ENCODE results near the gene REEP6.

REEP6 gene

DNA sequence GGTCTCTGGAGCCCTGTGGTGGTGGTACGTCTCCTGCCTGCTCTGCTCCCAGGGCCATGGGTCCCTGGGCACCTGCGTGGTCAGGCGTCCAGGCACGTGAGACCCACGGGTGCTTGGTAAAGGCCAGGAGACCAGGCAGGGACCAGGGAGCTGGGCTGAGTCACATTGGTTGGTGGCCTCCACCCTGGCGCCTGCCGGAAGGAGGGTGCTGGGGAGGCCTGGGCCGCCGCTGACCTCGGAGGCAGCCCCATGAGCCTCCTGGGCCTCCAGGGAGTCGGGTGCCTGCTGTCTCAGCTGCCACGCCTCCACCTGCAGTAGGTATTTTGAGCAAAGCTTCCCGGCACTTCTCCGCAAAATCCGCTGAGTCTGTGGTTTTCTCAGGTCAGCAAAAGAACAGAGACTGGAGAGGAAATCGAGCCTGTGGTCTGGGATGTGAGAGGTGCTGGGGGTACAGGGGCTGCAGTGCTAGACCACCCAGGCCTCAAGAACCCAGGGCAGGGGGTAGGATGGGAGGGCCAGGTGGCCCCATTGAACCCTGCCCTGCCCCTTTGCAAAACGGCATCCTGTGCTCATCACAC lies 29.3 kb downstream of the REEP6 start:
- FAIRE-seq: no peak
- DNase-seq (ENCODE audit: insufficient read length, low spot score): no peak
- TF ChIP-seq PAX5 (IDR thresholded peaks at IDR 0.05; ENCODE audit: insufficient read depth, low read length, severe bottlenecking) (no peak), POLR2AphosphoS5 (IDR thresholded peaks at IDR 0.05; ENCODE audit: low read depth, low read length) (no peak)

GRCh38 chr19:1521636-1522035 lies 30.7 kb downstream of the REEP6 start:
- DNase-seq (ENCODE audit: insufficient read length, low spot score) (no peak), FAIRE-seq (no peak)
- no peak for TF ChIP-seq POU2F2 (IDR thresholded peaks at IDR 0.05; ENCODE audit: low read depth, low read length)
- no peak for TF ChIP-seq POLR2A (IDR thresholded peaks at IDR 0.05; ENCODE audit: low read depth, low read length)
- TF ChIP-seq POLR2AphosphoS5 (IDR thresholded peaks at IDR 0.05; ENCODE audit: low read depth, low read length): no peak
- no peak for TF ChIP-seq PAX5 (IDR thresholded peaks at IDR 0.05; ENCODE audit: insufficient read depth, low read length, severe bottlenecking)
- no peak for TF ChIP-seq SPI1 (IDR thresholded peaks at IDR 0.05; ENCODE audit: low read depth, low read length)
- TF ChIP-seq TAF1 (IDR thresholded peaks at IDR 0.05; ENCODE audit: low read depth, low read length): no peak

GRCh38 chr19:1522061-1522460 lies 31.1 kb downstream of the REEP6 start:
- FAIRE-seq (no peak), DNase-seq (ENCODE audit: insufficient read length, low spot score) (no peak)
- TF ChIP-seq POLR2AphosphoS5 (IDR thresholded peaks at IDR 0.05; ENCODE audit: low read depth, low read length) (no peak), POU2F2 (IDR thresholded peaks at IDR 0.05; ENCODE audit: low read depth, low read length) (no peak), SPI1 (IDR thresholded peaks at IDR 0.05; ENCODE audit: low read depth, low read length) (no peak), TAF1 (IDR thresholded peaks at IDR 0.05; ENCODE audit: low read depth, low read length) (no peak), PAX5 (IDR thresholded peaks at IDR 0.05; ENCODE audit: insufficient read depth, low read length, severe bottlenecking) (no peak), POLR2A (IDR thresholded peaks at IDR 0.05; ENCODE audit: low read depth, low read length) (no peak)

GRCh38 chr19:1522838-1523237 lies 31.9 kb downstream of the REEP6 start:
- no peak for TF ChIP-seq SPI1 (IDR thresholded peaks at IDR 0.05; ENCODE audit: low read depth, low read length)
- TF ChIP-seq POLR2AphosphoS5 (IDR thresholded peaks at IDR 0.05; ENCODE audit: low read depth, low read length): no peak
- TF ChIP-seq POLR2A (IDR thresholded peaks at IDR 0.05; ENCODE audit: low read depth, low read length): no peak
- no peak for TF ChIP-seq PAX5 (IDR thresholded peaks at IDR 0.05; ENCODE audit: insufficient read depth, low read length, severe bottlenecking)
- TF ChIP-seq TAF1 (IDR thresholded peaks at IDR 0.05; ENCODE audit: low read depth, low read length): no peak
- TF ChIP-seq POU2F2 (IDR thresholded peaks at IDR 0.05; ENCODE audit: low read depth, low read length): no peak
- no peak for FAIRE-seq
- DNase-seq (ENCODE audit: insufficient read length, low spot score): no peak

DNA sequence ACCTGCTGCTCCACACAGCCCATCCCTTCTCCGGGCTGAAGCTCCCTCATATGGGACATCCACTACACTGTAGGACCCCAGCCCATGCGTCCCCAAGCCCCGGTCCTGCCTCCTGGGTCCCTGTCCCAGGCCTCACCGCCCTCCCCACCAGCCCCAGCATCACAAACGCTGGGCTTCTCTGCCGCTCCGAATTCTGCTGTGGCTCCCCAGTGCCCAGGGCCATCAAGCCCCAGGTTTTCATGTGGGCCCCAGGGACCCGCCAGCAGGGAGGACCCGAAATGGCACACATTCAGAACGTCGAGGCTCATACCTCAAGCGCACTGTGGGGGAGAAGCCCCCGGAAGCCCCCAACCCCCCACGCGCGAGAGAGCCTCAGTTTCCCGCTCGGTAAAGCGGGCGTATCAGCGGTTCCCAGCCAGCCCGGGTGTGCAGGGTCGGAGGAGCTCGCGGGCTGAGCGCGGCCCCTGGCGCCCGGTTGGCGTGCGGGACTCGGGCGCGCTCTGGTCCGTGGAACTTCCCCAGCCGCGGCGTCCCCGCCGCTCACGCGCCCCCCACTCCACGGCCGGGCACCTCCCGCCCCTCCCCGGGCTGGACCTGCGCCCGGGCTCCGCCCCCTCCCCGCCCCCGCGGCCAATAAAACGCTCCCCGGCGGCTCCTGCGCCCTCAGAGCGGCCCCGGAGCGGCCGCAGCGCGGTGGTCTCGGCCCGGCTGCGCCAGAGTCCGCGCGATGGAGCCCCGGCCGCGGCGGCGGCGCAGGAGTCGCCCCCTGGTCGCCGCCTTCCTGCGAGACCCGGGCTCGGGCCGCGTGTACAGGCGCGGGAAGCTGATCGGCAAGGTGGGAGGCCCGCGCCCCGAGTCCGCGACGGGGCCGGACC lies 32.7 kb downstream of the REEP6 start, which contains the start of gene PLK5:
PLK5 (plus strand) TSS at position 666 of the 875 bp plus-strand sequence. CDS start 2,920 bp downstream, outside the sequence.
- DNase-seq (ENCODE audit: insufficient read length, low spot score) (no peak), FAIRE-seq (no peak)
- TF ChIP-seq POU2F2 (IDR thresholded peaks at IDR 0.05; ENCODE audit: low read depth, low read length): no peak
- no peak for TF ChIP-seq TAF1 (IDR thresholded peaks at IDR 0.05; ENCODE audit: low read depth, low read length)
- TF ChIP-seq POLR2A (IDR thresholded peaks at IDR 0.05; ENCODE audit: low read depth, low read length): no peak
- TF ChIP-seq SPI1 (IDR thresholded peaks at IDR 0.05; ENCODE audit: low read depth, low read length): no peak
- no peak for TF ChIP-seq PAX5 (IDR thresholded peaks at IDR 0.05; ENCODE audit: insufficient read depth, low read length, severe bottlenecking)
- no peak for TF ChIP-seq POLR2AphosphoS5 (IDR thresholded peaks at IDR 0.05; ENCODE audit: low read depth, low read length)

GRCh38 chr19:1524287-1524971 lies 33.4 kb downstream of the REEP6 start:
- peak; percentile 64 for FAIRE-seq
- TF ChIP-seq TAF1 (IDR thresholded peaks at IDR 0.05; ENCODE audit: low read depth, low read length): no peak
- TF ChIP-seq POU2F2 (IDR thresholded peaks at IDR 0.05; ENCODE audit: low read depth, low read length): no peak
- TF ChIP-seq PAX5 (IDR thresholded peaks at IDR 0.05; ENCODE audit: insufficient read depth, low read length, severe bottlenecking): no peak
- TF ChIP-seq POLR2AphosphoS5 (IDR thresholded peaks at IDR 0.05; ENCODE audit: low read depth, low read length): no peak
- TF ChIP-seq SPI1 (IDR thresholded peaks at IDR 0.05; ENCODE audit: low read depth, low read length): no peak
- TF ChIP-seq POLR2A (IDR thresholded peaks at IDR 0.05; ENCODE audit: low read depth, low read length): no peak
- DNase-seq (ENCODE audit: insufficient read length, low spot score): no peak

DNA sequence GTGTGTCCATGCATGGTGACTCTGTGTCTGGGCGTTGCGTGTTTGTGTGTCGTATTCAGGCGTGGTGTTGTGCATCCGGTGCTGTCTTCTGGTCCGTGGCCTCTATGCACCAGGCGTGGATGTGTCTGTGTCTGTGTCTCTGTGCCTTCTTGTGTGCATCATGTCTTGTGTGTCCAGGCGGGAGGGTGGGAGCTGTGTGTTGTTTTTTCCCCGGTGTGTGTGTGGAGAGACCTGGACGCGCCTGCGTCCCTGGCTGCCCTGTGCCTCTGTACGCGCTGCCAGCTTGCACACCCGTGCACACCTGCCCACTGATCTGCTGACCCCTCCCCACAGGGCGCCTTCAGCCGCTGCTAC lies 34.0 kb downstream of the REEP6 start:
- DNase-seq (ENCODE audit: insufficient read length, low spot score) (no peak), FAIRE-seq (peak; percentile 31)
- no peak for TF ChIP-seq TAF1 (IDR thresholded peaks at IDR 0.05; ENCODE audit: low read depth, low read length)
- TF ChIP-seq POLR2A (IDR thresholded peaks at IDR 0.05; ENCODE audit: low read depth, low read length): no peak
- no peak for TF ChIP-seq SPI1 (IDR thresholded peaks at IDR 0.05; ENCODE audit: low read depth, low read length)
- TF ChIP-seq POU2F2 (IDR thresholded peaks at IDR 0.05; ENCODE audit: low read depth, low read length): no peak
- TF ChIP-seq POLR2AphosphoS5 (IDR thresholded peaks at IDR 0.05; ENCODE audit: low read depth, low read length): no peak
- no peak for TF ChIP-seq PAX5 (IDR thresholded peaks at IDR 0.05; ENCODE audit: insufficient read depth, low read length, severe bottlenecking)

- DNase-seq (ENCODE audit: insufficient read length, low spot score) (no peak), FAIRE-seq (no peak)
- no peak for TF ChIP-seq SPI1 (IDR thresholded peaks at IDR 0.05; ENCODE audit: low read depth, low read length)
- no peak for TF ChIP-seq POLR2AphosphoS5 (IDR thresholded peaks at IDR 0.05; ENCODE audit: low read depth, low read length)
- TF ChIP-seq POU2F2 (IDR thresholded peaks at IDR 0.05; ENCODE audit: low read depth, low read length): no peak
- no peak for TF ChIP-seq PAX5 (IDR thresholded peaks at IDR 0.05; ENCODE audit: insufficient read depth, low read length, severe bottlenecking)
- no peak for TF ChIP-seq TAF1 (IDR thresholded peaks at IDR 0.05; ENCODE audit: low read depth, low read length)
Observed at GRCh38 chr19:1525343-1525742, 34.4 kb downstream of the REEP6 start.

DNA sequence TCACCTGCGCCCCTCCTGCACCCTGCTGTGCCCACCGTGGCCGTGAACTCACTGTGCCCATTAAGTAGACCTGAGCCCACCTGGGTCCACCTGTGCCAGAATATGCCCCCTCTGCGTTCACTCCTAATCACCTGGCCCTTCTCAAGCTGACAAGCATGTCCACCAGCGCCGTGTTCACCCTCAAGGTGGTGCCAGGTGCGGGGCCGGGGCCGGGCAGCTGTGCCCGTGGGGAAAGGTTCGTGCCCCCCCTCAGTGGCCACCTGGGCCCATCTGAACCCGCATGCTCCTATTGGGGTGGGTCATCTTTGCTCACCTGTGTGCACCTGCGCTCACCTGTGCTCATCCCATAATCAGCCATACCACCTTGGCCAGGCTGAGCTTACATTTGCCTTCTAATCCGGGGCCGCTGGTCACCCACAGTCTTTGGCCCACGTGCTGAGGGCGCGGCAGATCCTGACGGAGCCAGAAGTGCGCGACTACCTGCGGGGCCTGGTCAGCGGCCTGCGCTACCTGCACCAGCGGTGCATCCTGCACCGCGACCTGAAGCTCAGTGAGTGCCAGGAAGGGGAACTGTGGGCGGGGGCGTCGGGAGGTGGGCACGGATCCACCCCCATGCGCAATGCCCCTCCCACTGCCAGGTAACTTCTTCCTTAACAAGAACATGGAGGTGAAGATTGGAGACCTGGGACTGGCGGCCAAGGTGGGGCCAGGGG lies 35.2 kb downstream of the REEP6 start:
- FAIRE-seq (no peak), DNase-seq (ENCODE audit: insufficient read length, low spot score) (no peak)
- TF ChIP-seq POU2F2 (IDR thresholded peaks at IDR 0.05; ENCODE audit: low read depth, low read length): no peak
- TF ChIP-seq TAF1 (IDR thresholded peaks at IDR 0.05; ENCODE audit: low read depth, low read length): no peak
- no peak for TF ChIP-seq SPI1 (IDR thresholded peaks at IDR 0.05; ENCODE audit: low read depth, low read length)
- TF ChIP-seq POLR2AphosphoS5 (IDR thresholded peaks at IDR 0.05; ENCODE audit: low read depth, low read length): no peak
- TF ChIP-seq POLR2A (IDR thresholded peaks at IDR 0.05; ENCODE audit: low read depth, low read length): no peak
- no peak for TF ChIP-seq PAX5 (IDR thresholded peaks at IDR 0.05; ENCODE audit: insufficient read depth, low read length, severe bottlenecking)
